Activated CD8-positive, alpha-beta memory T cell treated with anti-CD3 and anti-CD28 coated beads, Interleukin-2, amount 50 U/mL, for 24 hours (primary cell): ENCODE measurements around the gene TAS1R2.
"Not testable (repeated sequence)": the region's sequence is repeated elsewhere in the genome, so short reads cannot be mapped to it uniquely, and the experiment has no call there.

Experiments
- DNase-seq: peaks from one replicate; pipeline ENCODE4 v3.0.0-alpha.2; 2020; ENCODE audit errors: extremely low read depth

The TAS1R2 gene

GRCh38 chr1:18883636-18884418 lies 24.4 kb upstream of the TAS1R2 start:
- DNase-seq: peak; percentile 40

GRCh38 chr1:18883079-18883478 lies 23.6 kb upstream of the TAS1R2 start:
- DNase-seq: no peak

- no peak for DNase-seq
These were observed 23.0 kb upstream of the TAS1R2 start for GRCh38 chr1:18882486-18882885.

- no peak for DNase-seq
These were observed 22.4 kb upstream of the TAS1R2 start for GRCh38 chr1:18881642-18882431.

GRCh38 chr1:18881164-18881563 lies 21.7 kb upstream of the TAS1R2 start:
- no peak for DNase-seq

GRCh38 chr1:18880585-18880984 lies 21.1 kb upstream of the TAS1R2 start:
- DNase-seq: no peak

- no peak for DNase-seq
These were observed 20.4 kb upstream of the TAS1R2 start for GRCh38 chr1:18879791-18880309.

GRCh38 chr1:18879215-18879790 lies 19.8 kb upstream of the TAS1R2 start:
- no peak for DNase-seq

- DNase-seq: no peak
These were observed 19.2 kb upstream of the TAS1R2 start for GRCh38 chr1:18878538-18879214.

- no peak for DNase-seq
These were observed 17.8 kb upstream of the TAS1R2 start for GRCh38 chr1:18877282-18877681.

GRCh38 chr1:18876210-18876609 lies 16.8 kb upstream of the TAS1R2 start:
- DNase-seq: no peak

- no peak for DNase-seq
These were observed 16.3 kb upstream of the TAS1R2 start for GRCh38 chr1:18875796-18876128.

GRCh38 chr1:18875107-18875795 lies 15.8 kb upstream of the TAS1R2 start:
- DNase-seq: peak; percentile 44

- DNase-seq: no peak
These were observed 15.1 kb upstream of the TAS1R2 start for GRCh38 chr1:18874600-18874999.

- DNase-seq: no peak
These were observed 14.6 kb upstream of the TAS1R2 start for GRCh38 chr1:18874036-18874435.

- DNase-seq: no peak
These were observed 12.7 kb upstream of the TAS1R2 start for GRCh38 chr1:18872071-18872611.

GRCh38 chr1:18871401-18872070 lies 12.1 kb upstream of the TAS1R2 start:
- no peak for DNase-seq

GRCh38 chr1:18870957-18871356 lies 11.5 kb upstream of the TAS1R2 start:
- DNase-seq: no peak

- DNase-seq: not testable (repeated sequence)
These were observed 11.1 kb upstream of the TAS1R2 start for GRCh38 chr1:18870595-18870865.

GRCh38 chr1:18869847-18870594 lies 10.6 kb upstream of the TAS1R2 start:
- DNase-seq: no peak
